Tibial nerve (tissue), 4 donors: ENCODE data around the gene EMX1. TPM values are rescaled to one million over a fixed set of nuclear protein-coding genes. Genes with fewer than 3 reads are reported as not detected.

ENCODE experiments used
- DNase-seq, 2 donors: peaks; one replicate each; pipeline ENCODE4 v3.0.0-alpha.2; 2019; ENCODE audit warnings: low spot score in 2 of 2
- H3K27ac ChIP-seq, 4 donors: fragments of 200-600 bp; sonication (generic) in 3 of 4; one replicate each; pipeline ENCODE4 v1.5.1; 2017 to 2019; ENCODE audit warnings: mild to moderate bottlenecking in 1 of 4
- H3K27me3 ChIP-seq, 2 donors: fragments of 200-600 bp; sonication (generic) in 1 of 2; one replicate each; pipeline versions ENCODE4 v1.5.1 to v1.6.0; 2017 to 2019
- H3K36me3 ChIP-seq, 3 donors: fragments of 200-600 bp; sonication (generic); one replicate each; pipeline ENCODE4 v1.5.1; 2018 to 2019
- H3K4me1 ChIP-seq, 4 donors: fragments of 200-600 bp; sonication (generic) in 3 of 4; one replicate each; pipeline ENCODE4 v1.5.1; 2017 to 2019
- H3K4me3 ChIP-seq, 4 donors: fragments of 200-600 bp; sonication (generic) in 3 of 4; one replicate each; pipeline ENCODE4 v1.5.1; 2017 to 2019; ENCODE audit warnings: mild to moderate bottlenecking in 1 of 4, moderate library complexity in 1 of 4
- H3K9me3 ChIP-seq, 4 donors: fragments of 200-600 bp; sonication (generic) in 3 of 4; one replicate each; pipeline ENCODE4 v1.5.1; 2017 to 2019
- EP300 ChIP-seq, 2 donors: sonication (generic); formaldehyde crosslinking; IDR thresholded peaks; one replicate each; pipeline ENCODE4 v1.6.1; 2017; ENCODE audit warnings: antibody characterized with exemption in 2 of 2, mild to moderate bottlenecking in 1 of 2
- POLR2A ChIP-seq, 2 donors: fragments of 450-650 bp; IDR thresholded peaks; one replicate each; pipeline ENCODE4 v1.6.1; 2017; ENCODE audit warnings: antibody characterized with exemption in 2 of 2, mild to moderate bottlenecking in 2 of 2, moderate library complexity in 2 of 2
- WGBS, 2 donors: methylation state at CpG; one replicate each; pipeline ENCODE4 v1.1.5; 2018; 5-methylcytosine and 5-hydroxymethylcytosine counted together
- total RNA-seq, 4 donors: library from RNA; depleted of rRNA; stranded (reverse); fragments of >200 nt; gene quantifications; one replicate each; pipeline ENCODE4 v1.1.0, GENCODE V29; 2016
- TF ChIP-seq, protein P1 (sequence below), 5 experiments: fragments of 200-600 bp in 3 of 5; fragments of 450-650 bp in 2 of 5; sonication (generic) in 3 of 5; IDR thresholded peaks; one replicate each; pipeline ENCODE4 v1.5.1; 2016 to 2019; ENCODE audit warnings: antibody characterized with exemption in 5 of 5, mild to moderate bottlenecking in 3 of 5, moderate library complexity in 2 of 5

The EMX1 gene
- total RNA-seq, 4 donors from 2014 or later: not detected

DNA sequence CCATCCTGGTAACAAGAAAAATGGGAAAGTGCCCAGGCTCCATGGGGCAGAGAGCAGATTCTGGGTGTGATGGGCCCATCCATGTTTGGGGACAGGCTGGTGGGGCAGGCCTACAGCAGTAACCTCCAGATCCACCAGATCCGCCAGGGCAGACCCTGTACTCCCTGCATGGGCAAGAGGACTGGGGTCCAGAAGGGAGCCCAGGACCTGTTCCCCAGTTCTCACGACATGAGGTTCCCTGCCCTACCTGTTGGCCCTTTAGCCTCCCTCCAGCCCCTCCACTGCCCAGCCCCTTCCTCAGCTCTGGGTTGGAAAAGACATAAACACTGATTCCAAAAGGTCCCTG is 38.7 kb downstream of the EMX1 start:
- Histone ChIP-seq H3K4me3 (no peak overlapping the region), H3K4me1 (no peaks in the 10 kb centered on the region), H3K36me3 (peaks cover 0 to 63% (median 0%) of the 10 kb centered on the region in 3 donors), H3K9me3 (no peaks in the 10 kb centered on the region), H3K27me3 (no peaks in the 10 kb centered on the region), H3K27ac (no peak overlapping the region)
- WGBS, 2 donors: 96 to 100% methylated on average over 2 of the region's 2 CpGs
- no peak for DNase-seq
- no peak for TF ChIP-seq POLR2A (IDR thresholded peaks at IDR 0.05)
- TF ChIP-seq, protein P1, sequence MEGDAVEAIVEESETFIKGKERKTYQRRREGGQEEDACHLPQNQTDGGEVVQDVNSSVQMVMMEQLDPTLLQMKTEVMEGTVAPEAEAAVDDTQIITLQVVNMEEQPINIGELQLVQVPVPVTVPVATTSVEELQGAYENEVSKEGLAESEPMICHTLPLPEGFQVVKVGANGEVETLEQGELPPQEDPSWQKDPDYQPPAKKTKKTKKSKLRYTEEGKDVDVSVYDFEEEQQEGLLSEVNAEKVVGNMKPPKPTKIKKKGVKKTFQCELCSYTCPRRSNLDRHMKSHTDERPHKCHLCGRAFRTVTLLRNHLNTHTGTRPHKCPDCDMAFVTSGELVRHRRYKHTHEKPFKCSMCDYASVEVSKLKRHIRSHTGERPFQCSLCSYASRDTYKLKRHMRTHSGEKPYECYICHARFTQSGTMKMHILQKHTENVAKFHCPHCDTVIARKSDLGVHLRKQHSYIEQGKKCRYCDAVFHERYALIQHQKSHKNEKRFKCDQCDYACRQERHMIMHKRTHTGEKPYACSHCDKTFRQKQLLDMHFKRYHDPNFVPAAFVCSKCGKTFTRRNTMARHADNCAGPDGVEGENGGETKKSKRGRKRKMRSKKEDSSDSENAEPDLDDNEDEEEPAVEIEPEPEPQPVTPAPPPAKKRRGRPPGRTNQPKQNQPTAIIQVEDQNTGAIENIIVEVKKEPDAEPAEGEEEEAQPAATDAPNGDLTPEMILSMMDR (IDR thresholded peaks at IDR 0.05): no peak
- TF ChIP-seq EP300 (IDR thresholded peaks at IDR 0.05): no peak

- Histone ChIP-seq H3K4me3 (no peak overlapping the region), H3K9me3 (no peaks in the 10 kb centered on the region), H3K4me1 (no peaks in the 10 kb centered on the region), H3K27ac (no peak overlapping the region), H3K36me3 (peaks cover 0 to 60% (median 0%) of the 10 kb centered on the region in 3 donors), H3K27me3 (no peaks in the 10 kb centered on the region)
- TF ChIP-seq, protein P1 (IDR thresholded peaks at IDR 0.05): no peak
- TF ChIP-seq POLR2A (IDR thresholded peaks at IDR 0.05) (no peak), EP300 (IDR thresholded peaks at IDR 0.05) (no peak)
- WGBS, 2 donors: 88 to 91% methylated on average over 3 of the region's 3 CpGs
- DNase-seq: no peak
Observed at GRCh38 chr2:72956936-72957335, 39.6 kb downstream of the EMX1 start.

- DNase-seq: no peak
- H3K36me3 ChIP-seq: peaks cover 0 to 60% (median 0%) of the 10 kb centered on the region in 3 donors
Observed at GRCh38 chr2:72958542-72959385, 41.4 kb downstream of the EMX1 start.

DNA sequence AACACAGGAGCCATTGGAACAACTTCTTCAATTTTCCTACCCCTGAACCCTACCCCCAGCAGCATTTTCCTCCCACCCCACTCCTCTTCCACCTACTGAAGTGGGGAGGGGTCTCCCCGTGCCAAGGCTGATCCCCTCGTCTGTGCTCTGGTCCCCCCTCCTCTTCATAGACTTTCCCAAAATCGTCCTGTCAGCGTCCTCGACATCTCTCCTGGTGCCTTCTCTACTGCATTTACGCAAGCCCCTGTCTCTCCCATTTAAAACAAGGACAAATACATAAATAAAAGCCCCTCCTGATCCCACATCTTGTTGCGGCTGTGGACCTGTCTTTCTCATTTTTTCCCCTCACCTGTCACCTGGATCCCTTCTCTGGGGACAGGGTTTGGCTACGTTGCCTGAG is 42.2 kb downstream of the EMX1 start:
- H3K36me3 ChIP-seq: peaks cover 0 to 62% (median 0%) of the 10 kb centered on the region in 3 donors
- WGBS, 2 donors: 90 to 96% methylated on average over 8 of the region's 8 CpGs
- no peak overlapping the region for H3K27ac ChIP-seq
- H3K4me1 ChIP-seq: no peaks in the 10 kb centered on the region
- DNase-seq: no peak
- H3K9me3 ChIP-seq: no peaks in the 10 kb centered on the region
- TF ChIP-seq EP300 (IDR thresholded peaks at IDR 0.05) (no peak), POLR2A (IDR thresholded peaks at IDR 0.05) (no peak)
- TF ChIP-seq, protein P1 (IDR thresholded peaks at IDR 0.05): no peak
- H3K4me3 ChIP-seq: no peak overlapping the region
- no peaks in the 10 kb centered on the region for H3K27me3 ChIP-seq

More at GRCh38 chr2:72958542-72959385, 41.4 kb downstream of the EMX1 start:
- Histone ChIP-seq H3K4me1 (no peaks in the 10 kb centered on the region), H3K4me3 (no peak overlapping the region), H3K27ac (no peak overlapping the region), H3K27me3 (no peaks in the 10 kb centered on the region), H3K9me3 (no peaks in the 10 kb centered on the region)
- TF ChIP-seq POLR2A (IDR thresholded peaks at IDR 0.05) (no peak), EP300 (IDR thresholded peaks at IDR 0.05) (no peak)
- TF ChIP-seq, protein P1 (IDR thresholded peaks at IDR 0.05): no peak
- WGBS, 2 donors: 95 to 96% methylated on average over 13 of the region's 13 CpGs
